Lower leg skin (tissue), 3 donors: ENCODE data around the gene MTHFSD.

ENCODE experiments used
- POLR2A ChIP-seq, 2 donors: fragments of 450-650 bp; IDR thresholded peaks; one replicate each; pipeline ENCODE4 v1.6.1; 2016 to 2017; ENCODE audit warnings: antibody characterized with exemption in 2 of 2, mild to moderate bottlenecking in 1 of 2, moderate library complexity in 1 of 2
- TF ChIP-seq, protein P1 (sequence below), 3 donors: fragments of 450-650 bp; IDR thresholded peaks; one replicate each; pipeline ENCODE4 v1.5.1; 2016; ENCODE audit warnings: antibody characterized with exemption in 3 of 3, mild to moderate bottlenecking in 3 of 3, moderate library complexity in 2 of 3

DNA sequence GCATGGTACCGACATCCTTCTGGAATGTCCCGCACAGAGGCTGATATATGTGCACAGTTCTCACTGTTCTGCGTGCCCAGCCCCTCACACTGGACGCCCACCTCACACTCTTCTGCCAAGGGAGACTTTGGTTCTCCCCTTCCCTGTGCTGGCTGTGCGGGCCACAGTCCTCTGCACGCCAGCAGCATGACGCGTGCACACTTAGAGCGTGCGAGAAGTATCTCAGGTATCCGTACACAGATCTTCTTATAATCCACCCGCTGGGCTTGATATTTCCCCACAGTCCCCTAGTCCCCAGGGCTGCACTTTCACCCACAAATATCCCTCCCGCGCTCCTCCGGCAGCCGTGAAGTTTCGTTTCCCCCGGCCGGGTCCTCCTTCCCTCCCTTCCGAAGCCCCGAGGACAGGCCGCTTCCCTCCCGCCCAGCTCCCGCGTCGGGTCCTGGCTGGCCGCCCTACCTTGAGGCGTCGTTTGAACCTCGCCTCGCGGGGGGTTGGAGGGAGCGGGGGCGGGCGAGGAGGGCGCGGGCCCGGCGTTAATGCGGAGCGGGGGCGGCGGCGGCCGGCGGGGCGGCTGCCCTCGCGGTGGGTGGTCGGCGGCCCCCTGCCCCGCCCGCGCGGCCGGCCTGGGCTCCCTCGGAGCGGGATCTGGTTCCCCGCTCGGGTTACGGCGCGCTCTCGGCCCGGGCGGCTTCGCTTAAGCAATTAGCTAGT lies 49.7 kb downstream of the MTHFSD start:
- TF ChIP-seq, protein P1, sequence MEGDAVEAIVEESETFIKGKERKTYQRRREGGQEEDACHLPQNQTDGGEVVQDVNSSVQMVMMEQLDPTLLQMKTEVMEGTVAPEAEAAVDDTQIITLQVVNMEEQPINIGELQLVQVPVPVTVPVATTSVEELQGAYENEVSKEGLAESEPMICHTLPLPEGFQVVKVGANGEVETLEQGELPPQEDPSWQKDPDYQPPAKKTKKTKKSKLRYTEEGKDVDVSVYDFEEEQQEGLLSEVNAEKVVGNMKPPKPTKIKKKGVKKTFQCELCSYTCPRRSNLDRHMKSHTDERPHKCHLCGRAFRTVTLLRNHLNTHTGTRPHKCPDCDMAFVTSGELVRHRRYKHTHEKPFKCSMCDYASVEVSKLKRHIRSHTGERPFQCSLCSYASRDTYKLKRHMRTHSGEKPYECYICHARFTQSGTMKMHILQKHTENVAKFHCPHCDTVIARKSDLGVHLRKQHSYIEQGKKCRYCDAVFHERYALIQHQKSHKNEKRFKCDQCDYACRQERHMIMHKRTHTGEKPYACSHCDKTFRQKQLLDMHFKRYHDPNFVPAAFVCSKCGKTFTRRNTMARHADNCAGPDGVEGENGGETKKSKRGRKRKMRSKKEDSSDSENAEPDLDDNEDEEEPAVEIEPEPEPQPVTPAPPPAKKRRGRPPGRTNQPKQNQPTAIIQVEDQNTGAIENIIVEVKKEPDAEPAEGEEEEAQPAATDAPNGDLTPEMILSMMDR (IDR thresholded peaks at IDR 0.05): no peak
- TF ChIP-seq POLR2A (IDR thresholded peaks at IDR 0.05): no peak
